ENCODE measurements around the gene MAP3K8.

- TF ChIP-seq POLR2A (IDR thresholded peaks at IDR 0.05) (peak in 1 of 2 donors; percentile 60), CTCF (IDR thresholded peaks at IDR 0.05) (no peak)
Measured at GRCh38 chr10:30431435-30431911, 2.5 kb upstream of the MAP3K8 start.
